LHCN-M2 (cell line): ENCODE data around the gene RAB37. TPM values are rescaled to one million over a fixed set of nuclear protein-coding genes. Genes with fewer than 3 reads are reported as not detected.

Experiments
- DNase-seq: peaks from one replicate; pipeline ENCODE4 v3.0.0-alpha.2; 2012; ENCODE audit warnings: low read depth
- total RNA-seq: library from RNA; depleted of rRNA; stranded (reverse); fragments of >200 nt; gene quantifications from 2 replicates; pipeline ENCODE4 v1.2.3, GENCODE V29; 2014

Gene RAB37
- total RNA-seq, 1 experiment from 2014 or later, result 0.34 TPM

GRCh38 chr17:74760404-74761105, 23.5 kb downstream of the RAB37 start:
- DNase-seq, result no peak

DNA sequence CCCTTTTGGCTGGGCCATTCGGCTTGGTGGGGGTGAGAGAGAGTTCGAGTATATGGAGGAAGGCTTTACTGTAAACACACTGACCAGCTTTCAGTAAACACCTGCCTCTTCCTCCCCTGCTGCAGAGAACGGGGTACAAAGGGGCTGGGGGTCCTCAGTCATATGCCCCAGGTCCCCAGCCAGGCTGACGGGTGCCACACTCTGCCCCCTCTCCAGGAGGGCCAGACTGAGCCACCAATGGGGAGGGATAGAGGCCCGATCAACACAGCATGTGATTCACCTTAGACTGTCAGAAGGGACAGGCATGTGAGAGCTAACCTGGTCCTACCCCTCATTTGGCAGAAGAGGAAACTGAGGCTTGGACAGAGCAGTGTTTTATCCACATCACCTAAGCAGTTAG, 24.4 kb downstream of the RAB37 start:
- DNase-seq, result no peak

DNA sequence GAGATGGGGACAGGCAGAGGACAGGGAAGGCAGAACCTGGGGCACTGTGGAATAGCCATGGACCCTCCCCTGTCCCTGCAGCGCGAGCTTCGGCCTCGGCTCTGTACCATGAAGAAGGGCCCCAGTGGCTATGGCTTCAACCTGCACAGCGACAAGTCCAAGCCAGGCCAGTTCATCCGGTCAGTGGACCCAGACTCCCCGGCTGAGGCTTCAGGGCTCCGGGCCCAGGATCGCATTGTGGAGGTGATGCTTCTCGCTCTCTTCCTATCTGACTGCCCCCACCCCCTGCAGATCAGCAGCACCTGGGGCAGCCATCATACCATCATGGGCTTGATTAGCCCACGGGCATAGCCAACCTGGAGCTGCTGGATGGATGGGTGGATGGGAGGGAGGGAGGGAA, 24.9 kb downstream of the RAB37 start:
- no peak for DNase-seq

GRCh38 chr17:74763565-74764387, 26.7 kb downstream of the RAB37 start:
- no peak for DNase-seq

DNA sequence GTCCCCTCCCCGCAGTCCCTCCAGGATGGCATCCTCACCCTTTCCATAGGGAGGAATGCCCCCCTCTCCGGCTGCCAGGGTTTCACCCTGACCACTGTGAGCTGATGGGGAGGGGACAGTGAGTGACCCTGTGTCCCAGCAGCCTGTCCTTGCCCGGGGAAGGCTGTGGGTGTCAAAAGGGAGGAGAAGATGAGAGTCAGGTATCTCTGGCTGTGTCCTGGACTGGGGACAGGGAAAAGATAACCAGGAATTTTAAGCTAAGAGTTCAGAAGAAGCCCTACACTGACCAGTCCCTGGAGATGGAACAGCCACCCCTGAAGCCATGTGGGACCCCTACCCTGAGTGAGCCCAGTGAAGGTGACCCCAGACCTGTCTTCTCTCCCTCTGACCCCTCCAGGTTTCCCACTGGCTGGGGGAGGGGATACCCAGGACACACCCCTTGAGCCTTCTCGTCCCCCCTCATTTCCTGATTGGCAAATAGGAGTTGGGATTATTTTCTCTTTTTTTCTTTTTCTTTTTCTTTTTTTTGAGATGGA, 27.8 kb downstream of the RAB37 start:
- no peak for DNase-seq

GRCh38 chr17:74766413-74766812, 29.4 kb downstream of the RAB37 start:
- DNase-seq, result no peak

GRCh38 chr17:74767111-74767516, 30.1 kb downstream of the RAB37 start:
- no peak for DNase-seq

- peak; percentile 83 for DNase-seq
Observed at GRCh38 chr17:74768069-74768762, 31.2 kb downstream of the RAB37 start.

GRCh38 chr17:74768763-74769114, 31.7 kb downstream of the RAB37 start:
- DNase-seq, result no peak

DNA sequence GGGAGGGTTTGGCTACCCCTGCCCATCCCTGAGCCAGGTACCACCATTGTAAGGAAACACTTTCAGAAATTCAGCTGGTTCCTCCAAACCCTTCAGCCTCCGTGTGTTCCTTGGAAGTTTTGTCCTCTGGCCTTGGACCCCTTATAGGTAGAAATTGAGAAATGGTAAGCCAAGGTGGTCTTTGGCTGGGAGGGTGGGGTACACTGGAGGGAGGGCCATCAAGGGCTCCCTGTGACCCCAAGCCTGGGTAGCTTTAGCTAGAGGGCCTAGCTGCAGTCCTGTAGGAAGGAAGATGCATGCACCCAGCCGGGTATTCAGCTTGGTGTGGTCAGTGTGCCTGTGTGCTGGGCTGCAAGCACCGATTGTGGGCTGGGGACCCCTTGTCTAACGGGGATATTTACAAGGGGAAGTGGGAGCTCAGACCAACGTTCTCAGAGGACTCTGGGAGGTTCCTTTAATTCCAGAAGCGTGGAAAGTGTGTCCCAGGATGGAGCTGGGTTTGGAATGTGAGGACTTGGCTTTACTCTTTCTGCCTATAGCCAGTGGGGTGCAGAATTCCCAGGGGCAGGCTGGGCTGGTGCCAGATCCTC, 32.3 kb downstream of the RAB37 start:
- no peak for DNase-seq

- no peak for DNase-seq
Observed at GRCh38 chr17:74769856-74770497, 32.9 kb downstream of the RAB37 start.

DNA sequence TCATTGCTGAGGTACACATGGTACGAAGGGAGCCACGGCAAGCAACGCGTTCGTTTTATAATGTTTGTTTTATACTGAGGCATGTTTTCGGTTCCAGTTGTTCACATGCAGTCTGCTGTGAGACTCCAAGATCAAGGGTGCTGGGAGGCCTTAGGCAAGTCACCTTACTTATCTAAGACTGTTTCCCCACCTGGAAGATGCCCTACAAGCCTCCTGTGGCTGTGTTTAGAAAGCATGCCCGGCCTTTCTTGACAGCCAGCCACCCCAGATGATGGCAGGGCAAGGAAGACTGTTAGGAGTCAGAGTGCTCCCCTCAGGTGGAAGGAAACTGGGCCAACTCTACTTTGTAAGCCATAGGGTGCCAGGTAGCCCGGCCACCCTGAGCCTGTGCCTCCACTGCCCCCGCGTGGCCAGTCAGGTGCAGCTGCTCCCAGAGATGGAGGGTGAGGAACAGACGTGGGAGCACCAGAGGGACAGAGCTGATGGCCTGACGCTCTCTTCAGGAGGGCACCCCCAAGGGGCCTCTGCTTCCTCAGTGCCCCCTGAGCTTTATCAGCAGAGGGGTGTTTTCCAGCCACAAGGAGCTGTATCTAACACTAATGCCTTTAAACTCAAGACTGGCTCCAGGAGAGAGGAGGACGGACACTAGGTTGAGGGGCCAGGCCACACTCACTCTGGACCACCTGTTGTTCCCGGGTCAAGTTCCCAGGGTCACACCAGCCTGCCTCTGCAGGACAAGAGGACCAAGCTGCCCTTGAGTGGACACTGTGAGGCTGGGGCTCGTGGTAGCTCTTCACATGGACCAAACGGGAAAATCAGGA, 33.7 kb downstream of the RAB37 start:
- no peak for DNase-seq

DNA sequence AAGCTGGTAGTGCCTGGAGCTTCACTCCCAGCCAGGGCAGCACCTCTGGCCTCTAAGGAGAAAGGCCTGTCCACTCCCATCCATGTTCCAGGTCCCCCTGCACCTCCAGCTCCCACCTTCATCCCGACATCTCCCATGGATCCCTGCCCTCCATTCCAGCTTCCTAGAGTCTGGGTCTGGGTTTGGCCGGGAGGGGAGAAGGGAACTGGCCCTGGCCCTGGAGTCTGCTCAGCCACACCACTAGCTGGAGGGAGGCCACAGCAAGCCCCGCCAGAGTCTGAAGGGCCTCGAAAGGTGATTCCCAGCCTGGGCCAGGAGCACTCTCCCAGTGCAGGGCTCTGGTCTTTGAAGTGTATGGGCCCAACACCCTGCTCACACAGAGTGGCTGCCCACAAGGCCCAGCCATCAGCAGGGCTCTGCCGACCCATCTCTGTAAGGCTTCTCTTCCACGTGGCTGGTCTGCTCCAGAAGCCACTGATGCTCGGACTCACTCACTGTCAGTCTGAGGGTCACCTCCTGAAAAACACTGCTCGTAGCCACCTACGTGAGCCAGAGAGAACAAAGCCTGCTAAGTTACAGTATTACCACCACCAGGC, 34.4 kb downstream of the RAB37 start:
- DNase-seq, result no peak

GRCh38 chr17:74772053-74772452, 35.0 kb downstream of the RAB37 start:
- DNase-seq, result no peak

- DNase-seq, result no peak
Observed at GRCh38 chr17:74773414-74773813, 36.4 kb downstream of the RAB37 start.

- peak; percentile 68 for DNase-seq
Observed at GRCh38 chr17:74773871-74774286, 36.8 kb downstream of the RAB37 start.

DNA sequence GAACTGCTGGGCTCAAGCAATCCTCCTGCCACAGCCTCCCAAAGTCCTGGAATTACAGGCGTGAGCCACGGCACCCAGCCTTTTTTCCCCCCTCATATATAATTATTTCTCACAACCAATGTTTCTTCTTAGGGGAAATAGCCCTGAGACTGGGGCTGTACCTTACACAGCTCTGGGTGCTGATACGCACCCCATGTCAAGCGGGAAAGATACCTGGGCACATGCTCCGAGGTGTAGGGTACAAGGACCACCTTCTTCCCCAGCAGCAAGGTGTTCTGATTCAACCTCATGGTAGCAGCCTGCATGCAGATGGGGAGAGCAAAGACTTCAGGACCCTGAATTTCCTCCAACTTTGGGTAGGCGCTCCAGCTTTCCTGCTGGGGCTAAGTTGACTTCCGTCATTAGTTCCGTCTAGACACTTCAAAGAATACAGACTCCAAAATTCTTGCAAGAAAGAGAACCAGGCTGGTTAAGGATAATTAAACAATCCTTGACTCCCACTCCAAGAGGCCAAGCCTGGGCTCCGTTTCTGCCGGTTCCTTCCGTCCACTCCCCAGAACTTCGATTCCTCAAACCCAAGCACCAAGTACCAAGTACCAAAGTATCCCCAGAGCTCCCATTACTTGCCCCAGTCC, 38.5 kb downstream of the RAB37 start:
- DNase-seq, result no peak

DNA sequence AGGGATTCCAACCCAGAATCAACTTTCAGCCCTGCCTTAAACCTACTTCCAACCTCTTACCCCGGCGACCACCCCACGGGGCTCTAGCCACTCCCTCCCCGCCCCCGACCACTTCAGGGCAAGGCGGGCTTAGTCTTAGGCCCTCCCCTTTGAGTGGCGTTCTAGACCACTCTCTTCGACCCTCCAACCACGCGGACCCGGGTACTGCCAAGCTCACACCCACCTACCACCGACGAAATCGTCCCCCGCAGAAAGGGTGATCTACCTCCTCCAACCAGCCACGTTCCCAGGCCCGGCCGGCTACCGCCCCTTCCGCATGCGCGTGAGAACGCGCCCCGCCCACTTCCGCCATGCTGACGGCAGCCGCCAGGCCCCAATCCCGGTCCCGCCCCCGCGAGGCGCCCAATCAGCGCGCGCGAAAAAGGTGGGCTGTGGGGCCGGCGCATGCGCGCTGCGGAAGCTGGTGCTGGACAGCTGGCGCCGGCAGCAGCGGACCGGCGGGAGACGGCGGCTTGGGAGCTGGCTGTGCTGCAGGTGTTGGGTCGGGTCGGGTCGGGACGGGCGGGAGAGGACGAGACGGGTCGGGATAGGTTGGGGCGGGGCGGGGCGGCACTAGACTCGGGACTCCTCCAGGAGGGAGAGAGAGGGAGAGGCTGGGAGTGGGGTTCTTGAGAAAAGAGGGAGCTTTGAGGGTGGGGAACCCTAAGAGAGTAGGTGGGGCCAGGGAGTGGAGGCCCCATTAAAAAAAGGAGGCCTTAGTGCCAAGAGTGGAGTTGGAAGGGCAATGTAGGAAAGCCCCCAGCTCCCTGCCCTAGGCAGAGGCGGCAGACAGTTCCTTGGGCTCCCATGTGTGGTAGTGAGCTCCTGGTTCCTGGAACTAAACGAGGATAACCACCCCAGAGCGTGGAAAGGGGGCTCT, 39.2 kb downstream of the RAB37 start, which contains the start of gene NAT9:
Gene NAT9 (minus strand): TSS at position 302 of the 919 bp plus-strand sequence. CDS start 647 bp downstream, outside the sequence.
- peak; percentile 91 for DNase-seq
